T-helper 22 cell (primary cell): ENCODE results near the gene GSKIP.

Source experiments
- DNase-seq: peaks from one replicate; pipeline ENCODE4 v3.0.0-alpha.2; 2020; ENCODE audit warnings: low read depth

Gene GSKIP

GRCh38 chr14:96418075-96418474 is 54.7 kb downstream of the GSKIP start:
- DNase-seq: no peak

- DNase-seq: no peak
These were observed 57.9 kb downstream of the GSKIP start for GRCh38 chr14:96421236-96421635.

- no peak for DNase-seq
These were observed 59.7 kb downstream of the GSKIP start for GRCh38 chr14:96422992-96423391.

- DNase-seq: no peak
These were observed 60.3 kb downstream of the GSKIP start for GRCh38 chr14:96423446-96424108.

- DNase-seq: no peak
These were observed 61.0 kb downstream of the GSKIP start for GRCh38 chr14:96424109-96424989.

GRCh38 chr14:96434040-96434439 is 70.7 kb downstream of the GSKIP start:
- no peak for DNase-seq
